GM18526 (cell line): Measurements from ENCODE around the gene RPGR.

Source experiments
- POLR2A ChIP-seq: IDR thresholded peaks from 3 replicates; pipeline ENCODE4 v1.6.1; 2011; ENCODE audit not compliant: insufficient read length; ENCODE audit errors: extremely low read depth

Gene RPGR

GRCh38 chrX:38327007-38327774 lies at the start of gene RPGR:
RPGR (minus strand) TSS chrX:38327509; CDS start chrX:38327367, 142 bp downstream.
- peak; percentile 48 for TF ChIP-seq POLR2A

- no peak for TF ChIP-seq POLR2A
These were observed 49.4 kb upstream of the RPGR start for GRCh38 chrX:38376747-38377146.

DNA sequence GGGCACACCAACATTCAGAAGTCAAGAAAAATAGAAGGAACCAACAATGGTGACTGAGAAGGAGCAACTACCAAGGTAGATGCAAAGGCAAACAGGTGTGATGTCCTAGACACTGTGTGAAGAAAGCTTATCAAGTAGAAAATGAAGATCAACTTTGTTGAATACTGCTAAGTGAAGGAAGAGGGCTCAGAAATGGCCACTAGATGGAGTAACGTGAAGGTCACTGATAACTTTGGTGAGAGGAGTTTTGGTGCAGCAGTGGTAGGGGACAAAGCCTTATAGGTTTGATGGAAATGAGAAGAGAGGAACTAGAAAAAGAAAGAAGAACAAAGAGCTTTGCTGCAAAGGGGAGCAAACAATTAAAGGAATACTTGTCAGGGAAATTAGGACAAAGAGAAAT lies 48.6 kb upstream of the RPGR start:
- TF ChIP-seq POLR2A: no peak

- no peak for TF ChIP-seq POLR2A
These were observed 47.1 kb upstream of the RPGR start for GRCh38 chrX:38374431-38374830.

DNA sequence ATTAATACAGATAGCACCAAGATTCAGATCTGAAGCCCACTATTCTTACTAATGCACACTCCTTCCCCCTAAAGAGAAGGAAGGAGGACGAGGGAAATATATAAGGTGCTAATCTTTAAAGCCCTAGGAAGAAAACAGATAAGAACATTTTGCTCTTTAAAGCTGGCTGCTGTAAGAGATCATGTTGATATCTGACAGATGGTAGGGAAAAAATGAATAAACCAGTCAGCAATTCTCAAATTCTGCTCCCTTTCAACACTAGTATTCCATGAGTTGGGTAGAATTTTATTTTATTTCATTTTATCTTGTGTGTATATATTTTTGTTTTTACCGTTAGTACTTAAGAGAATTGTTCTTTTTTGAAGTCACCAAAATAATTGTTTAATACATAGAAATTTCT lies 44.3 kb upstream of the RPGR start:
- no peak for TF ChIP-seq POLR2A

DNA sequence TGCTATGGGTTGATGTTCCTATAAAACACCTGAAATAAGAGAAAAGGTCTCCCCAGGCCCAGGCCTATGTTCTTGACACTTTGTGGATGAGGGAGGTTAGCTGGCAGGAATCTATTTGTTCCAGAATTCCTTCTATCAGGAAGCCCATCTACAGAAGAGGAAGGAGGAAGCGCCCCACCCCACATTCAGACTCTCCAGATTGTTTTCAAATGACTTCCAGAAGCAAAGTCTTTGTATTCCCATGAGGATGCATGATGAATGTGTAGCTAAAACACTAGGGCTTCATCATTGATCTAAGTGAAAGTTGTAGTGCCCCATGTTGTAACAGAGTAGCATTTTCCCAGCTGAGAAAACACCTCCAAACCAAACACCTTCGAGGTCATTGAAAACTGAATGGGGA lies 41.5 kb upstream of the RPGR start:
- TF ChIP-seq POLR2A: no peak

DNA sequence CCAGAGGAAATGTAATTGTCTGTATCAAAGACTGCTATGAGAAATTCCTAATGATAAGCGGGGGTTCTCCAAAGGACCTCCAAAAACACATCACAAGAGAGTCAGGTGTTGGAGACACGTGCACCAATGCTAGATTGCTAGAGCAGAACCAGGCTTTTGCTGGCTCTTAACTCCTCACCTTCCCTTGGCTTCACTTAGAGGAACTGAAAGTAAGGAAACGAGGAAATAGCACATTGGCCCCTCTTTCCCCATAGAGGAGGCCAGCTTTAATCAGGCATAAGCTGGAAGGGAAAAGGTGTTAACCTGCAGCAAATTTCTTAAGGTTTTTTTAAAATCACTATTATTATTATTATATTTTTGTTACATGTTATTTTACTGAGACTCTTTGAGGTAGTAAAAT lies 38.6 kb upstream of the RPGR start:
- TF ChIP-seq POLR2A: no peak

DNA sequence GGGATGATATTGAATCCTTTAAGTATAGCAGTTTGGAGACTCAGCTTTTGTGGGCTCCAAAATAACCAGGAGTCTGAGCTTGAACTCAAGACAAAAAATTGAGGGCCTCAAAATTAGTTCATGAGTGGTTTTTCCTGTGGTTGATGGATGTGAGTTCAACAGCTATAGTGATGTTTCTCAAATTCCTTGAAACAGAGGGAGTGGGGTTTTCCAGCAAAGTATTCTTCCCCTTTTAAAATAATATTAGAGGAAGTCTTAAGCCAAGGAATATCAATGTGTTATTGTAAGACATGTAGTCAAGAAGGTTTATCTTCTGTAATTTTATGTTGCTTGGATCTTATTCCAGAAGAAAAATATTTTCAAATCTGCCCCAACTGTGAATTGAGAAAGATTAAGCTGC lies 35.7 kb upstream of the RPGR start:
- no peak for TF ChIP-seq POLR2A

- TF ChIP-seq POLR2A: no peak
These were observed 30.7 kb upstream of the RPGR start for GRCh38 chrX:38357747-38358673.

DNA sequence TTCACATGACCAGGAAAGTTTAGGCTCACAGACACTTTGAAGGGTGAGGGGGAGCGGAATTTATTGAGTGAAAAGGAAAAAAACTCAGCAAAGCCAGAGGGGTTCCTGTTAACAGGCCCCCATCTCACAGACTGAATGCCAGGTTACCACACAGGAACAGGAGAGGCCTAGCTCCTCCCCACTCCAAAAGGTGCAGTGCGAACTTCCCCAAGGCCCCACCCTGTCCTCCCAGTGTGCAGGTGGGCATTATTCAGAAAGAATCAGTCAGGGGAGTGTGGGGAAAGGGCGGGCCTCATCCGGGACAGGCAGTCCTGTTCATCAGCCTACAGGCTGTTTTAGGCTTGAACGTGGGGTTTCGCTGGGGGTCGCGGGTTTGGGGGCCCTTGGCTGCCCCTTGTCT lies 29.1 kb upstream of the RPGR start:
- no peak for TF ChIP-seq POLR2A

- no peak for TF ChIP-seq POLR2A
These were observed 25.1 kb upstream of the RPGR start, which contains the start of gene OTC for GRCh38 chrX:38352362-38352761. OTC (plus strand) TSS chrX:38352604; CDS start chrX:38352697, 93 bp downstream.

DNA sequence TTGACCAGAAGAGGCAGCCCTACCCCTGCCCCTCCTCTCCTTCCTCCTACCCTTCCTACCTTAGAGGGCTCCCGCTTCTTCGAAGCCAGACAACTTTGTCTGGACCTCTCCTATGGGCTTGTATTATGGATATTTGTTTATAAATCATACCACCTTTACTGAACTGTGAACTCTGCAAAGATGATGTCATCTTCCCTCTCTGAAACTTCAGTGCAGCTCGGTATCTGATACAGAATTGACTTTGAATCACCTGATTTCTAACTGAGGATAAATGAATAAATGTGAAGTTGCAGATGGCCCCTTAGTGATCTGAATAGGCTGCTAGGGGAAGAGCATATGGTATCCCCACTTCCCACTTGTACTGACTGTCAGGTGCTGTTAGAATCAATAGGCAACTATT lies 24.0 kb upstream of the RPGR start:
- TF ChIP-seq POLR2A: no peak

DNA sequence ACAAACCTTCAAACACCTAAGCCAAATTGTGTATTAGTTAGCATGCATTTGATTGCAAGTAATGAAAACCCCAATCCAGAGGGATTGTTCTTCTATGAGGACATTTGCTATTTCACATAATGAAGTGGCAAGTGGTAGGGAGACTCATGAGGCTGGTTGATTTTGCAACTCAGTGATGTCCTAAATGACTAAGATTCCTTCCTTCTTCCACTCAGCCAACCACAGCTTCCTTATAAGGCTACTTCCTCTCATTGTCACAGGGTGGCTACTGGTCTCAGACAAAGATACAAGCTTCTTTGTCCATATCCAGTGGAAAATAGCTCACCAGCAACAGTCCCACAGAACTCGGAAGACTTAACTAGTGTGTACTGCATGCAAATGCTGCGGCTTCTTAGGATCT lies 19.8 kb upstream of the RPGR start:
- no peak for TF ChIP-seq POLR2A

DNA sequence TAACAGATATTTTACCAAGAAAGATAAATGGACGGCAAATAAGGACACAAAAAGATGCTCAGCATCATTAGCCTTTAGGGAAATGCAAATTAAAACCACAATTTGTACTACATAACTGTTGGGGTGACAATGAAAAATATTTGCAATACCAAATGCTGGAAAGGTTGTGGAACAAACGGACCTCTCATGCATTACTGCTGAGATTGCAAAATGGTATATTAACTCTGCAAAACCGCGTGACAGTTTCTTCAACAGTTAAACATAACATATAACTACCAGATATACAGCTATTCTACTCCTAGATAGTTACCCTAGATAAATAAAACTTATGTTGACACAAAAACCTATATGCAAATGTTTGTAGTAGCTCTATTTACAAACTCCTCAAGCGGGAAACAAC lies 18.8 kb upstream of the RPGR start:
- TF ChIP-seq POLR2A: no peak

DNA sequence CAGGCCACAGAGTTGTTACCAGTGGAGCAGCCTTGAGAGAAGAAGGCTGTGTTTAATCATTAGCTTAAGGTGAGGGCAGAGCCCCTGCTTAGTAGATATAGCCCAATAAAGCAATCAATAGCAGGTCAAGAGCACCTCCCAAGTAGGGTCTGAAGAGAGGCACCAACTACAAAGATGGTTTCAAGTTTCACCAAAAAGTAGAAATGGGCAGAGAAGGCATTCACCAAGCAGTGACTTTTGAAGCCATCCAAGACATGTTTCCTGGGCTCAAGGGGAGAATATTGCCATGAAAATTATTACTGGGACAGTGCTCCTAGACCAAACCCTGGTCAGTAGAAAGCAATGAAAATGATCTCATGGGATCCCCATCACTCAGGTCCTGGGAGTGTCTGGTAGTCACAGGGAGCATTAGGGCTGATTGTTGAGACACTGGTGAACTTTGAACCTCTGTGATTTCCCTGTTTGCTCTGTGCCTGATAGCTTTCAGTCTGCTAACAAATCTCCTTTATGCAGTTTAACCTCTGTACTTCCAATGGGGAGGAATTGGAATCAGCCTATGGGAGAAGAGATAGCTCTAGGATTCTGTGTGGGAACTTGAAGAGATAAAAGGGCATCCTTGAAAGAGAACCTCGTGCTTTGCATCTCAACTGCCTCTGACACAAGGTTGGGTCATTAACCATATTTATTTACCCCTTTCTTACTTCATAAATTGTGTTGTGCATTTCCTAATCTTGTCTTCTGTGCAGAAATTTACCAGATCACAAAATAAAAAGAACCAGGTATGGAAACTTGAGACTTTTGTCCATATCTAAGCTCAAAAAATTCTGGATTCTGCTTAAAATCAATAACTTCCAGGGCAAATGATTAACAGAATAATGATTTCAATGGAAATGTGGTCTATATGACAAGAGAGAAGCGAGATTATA lies 15.8 kb upstream of the RPGR start:
- TF ChIP-seq POLR2A: no peak
